Measurements from ENCODE around the gene CD101.

GRCh38 chr1:117069220-117069844 lies 67.8 kb downstream of the CD101 start:
- no peak for TF ChIP-seq CTCF (IDR thresholded peaks at IDR 0.05)
- no peak for TF ChIP-seq POLR2A (IDR thresholded peaks at IDR 0.05)
- no peak for TF ChIP-seq EP300 (IDR thresholded peaks at IDR 0.05)
- no peak for TF ChIP-seq POLR2AphosphoS5 (IDR thresholded peaks at IDR 0.05)
